Stimulated activated CD8-positive, alpha-beta memory T cell treated with anti-CD3 and anti-CD28 coated beads, Interleukin-7, amount 100 ng/mL, for 1 hour (primary cell): ENCODE results near the gene CHRNA4.
"Not testable (repeated sequence)": the region's sequence is repeated elsewhere in the genome, so short reads cannot be mapped to it uniquely, and the experiment has no call there.

Experiments used
- DNase-seq, 2 donors: peaks; one replicate each; pipeline ENCODE4 v3.0.0-alpha.2; 2020; ENCODE audit warnings: low read depth in 2 of 2

The CHRNA4 gene

GRCh38 chr20:63350196-63350595 lies 11.0 kb downstream of the CHRNA4 start:
- no peak for DNase-seq

DNA sequence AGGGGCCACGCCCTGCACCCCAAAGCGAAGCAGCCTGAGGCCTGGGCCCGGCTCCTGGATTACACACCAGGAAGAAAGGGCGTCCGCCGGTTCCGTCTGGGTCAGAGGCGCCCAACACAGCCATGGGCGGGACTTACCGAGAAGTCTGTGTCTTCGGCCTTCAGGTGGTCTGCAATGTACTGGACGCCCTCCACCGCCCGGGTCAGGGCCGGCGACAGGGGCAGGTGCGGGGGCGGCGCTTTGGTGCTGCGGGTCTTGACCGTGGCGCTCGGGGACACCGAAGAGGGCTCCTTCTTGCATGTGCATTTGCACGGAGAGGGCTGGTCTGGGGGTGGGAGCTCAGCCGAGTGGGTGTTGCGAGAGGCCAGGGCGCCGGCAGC lies 11.6 kb downstream of the CHRNA4 start:
- DNase-seq, result no peak

DNA sequence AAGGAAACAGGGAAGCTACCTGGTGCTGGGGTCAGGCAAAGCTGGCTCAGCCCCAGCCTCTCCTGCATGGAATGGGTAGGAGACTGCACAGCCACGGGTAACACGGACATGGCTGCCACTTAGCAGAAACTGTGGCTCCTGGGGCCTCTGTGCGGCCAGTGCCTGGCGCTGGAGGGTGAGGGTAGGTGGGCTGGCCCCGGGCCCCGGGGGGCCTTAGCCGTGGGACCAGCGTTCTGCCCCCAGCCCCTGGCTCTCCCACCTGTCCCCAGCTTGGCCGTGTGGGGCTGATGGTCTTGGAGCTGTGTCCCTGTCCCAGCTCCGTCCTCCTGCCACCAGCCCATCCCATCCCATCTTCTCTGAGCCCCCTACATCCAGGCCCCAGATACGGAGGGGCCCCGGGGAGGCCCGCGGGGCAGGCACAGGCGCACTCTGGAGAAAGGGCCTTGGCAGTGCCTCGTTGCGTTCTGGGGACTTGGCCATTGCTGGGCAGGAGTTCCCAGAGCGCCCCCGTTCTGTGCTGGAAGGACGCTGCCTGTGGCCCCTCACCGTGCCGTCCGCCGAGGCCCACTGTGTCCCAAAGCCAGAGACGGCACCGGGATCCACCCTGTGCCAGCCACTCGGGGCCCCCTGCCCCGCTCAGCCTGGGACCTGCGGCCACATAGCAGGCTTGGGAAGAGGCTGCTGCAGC lies 12.2 kb downstream of the CHRNA4 start:
- DNase-seq, result no peak

DNA sequence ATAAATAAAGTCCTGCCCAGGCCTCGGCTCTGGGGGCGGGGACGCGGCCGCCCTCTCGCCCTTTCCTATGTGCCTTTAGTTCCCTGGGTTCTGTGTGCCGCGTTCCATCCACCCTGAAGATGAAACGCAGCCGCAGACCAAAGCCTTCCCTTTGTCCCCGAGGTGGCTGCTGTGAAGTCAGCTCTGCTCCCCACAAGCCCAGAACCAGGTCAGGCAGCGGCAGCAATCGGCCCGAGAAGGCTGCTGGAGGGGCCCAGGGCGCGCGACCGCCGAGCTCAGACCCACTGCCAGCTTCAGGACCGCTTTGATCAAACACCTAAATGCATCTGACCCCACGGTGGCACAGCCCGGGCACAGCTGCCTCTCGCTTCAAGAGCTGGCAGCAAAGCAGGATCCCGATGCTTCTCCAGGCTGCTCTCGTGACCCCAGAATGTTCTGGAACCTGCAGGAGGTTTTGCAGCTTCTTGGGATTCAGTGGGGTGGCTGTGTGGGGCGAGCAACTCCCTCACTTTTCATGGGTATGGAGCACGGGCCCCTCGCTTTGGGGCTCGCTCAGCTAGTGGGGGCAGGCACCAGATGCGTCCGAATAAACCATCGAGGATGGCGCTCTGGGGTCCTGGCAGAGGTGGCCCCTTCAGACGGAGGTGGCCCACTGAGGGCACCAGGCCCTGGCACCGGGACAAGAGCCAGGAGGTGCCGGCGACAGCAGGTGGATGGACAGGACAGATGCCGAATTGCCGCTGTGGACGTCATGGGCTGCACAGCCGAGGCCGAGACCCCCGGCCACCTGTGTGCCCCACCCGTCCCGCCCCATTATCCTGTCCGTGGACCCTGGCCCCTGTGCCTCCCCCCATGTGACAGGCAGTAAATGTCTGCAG lies 13.0 kb downstream of the CHRNA4 start:
- DNase-seq, result no peak

DNA sequence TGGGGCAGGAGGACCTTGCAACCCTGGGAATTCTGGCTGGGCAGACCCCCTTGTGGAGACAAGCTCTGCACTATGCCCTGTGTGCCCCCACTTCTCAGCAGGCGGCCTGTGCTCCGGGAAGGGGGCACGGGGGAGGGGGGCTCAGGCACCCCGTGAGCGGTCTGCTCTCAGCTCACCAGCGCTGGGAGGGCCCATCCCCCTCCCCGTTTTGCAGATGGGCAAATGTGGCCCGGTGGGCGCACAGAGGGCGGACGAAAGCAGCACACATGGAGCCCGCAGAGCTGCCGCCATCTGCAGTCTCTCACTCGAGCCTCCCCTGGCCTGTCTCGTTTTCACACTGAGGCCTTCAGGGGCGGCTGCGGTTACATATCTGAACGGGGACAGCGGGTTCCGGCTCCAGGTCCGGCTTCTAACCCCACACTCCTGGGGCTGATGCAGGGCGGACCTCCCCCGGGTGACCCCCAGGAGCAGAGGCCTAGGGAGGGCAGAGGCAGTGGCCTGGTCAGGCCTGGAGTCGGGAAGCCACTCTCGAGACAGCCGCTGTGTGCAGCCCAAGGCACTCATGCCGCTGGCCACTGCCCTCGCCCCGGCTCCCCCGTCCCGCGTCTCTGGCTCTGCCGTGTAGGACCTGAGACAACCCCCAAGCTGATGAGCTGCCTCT lies 13.9 kb downstream of the CHRNA4 start:
- DNase-seq, result no peak

DNA sequence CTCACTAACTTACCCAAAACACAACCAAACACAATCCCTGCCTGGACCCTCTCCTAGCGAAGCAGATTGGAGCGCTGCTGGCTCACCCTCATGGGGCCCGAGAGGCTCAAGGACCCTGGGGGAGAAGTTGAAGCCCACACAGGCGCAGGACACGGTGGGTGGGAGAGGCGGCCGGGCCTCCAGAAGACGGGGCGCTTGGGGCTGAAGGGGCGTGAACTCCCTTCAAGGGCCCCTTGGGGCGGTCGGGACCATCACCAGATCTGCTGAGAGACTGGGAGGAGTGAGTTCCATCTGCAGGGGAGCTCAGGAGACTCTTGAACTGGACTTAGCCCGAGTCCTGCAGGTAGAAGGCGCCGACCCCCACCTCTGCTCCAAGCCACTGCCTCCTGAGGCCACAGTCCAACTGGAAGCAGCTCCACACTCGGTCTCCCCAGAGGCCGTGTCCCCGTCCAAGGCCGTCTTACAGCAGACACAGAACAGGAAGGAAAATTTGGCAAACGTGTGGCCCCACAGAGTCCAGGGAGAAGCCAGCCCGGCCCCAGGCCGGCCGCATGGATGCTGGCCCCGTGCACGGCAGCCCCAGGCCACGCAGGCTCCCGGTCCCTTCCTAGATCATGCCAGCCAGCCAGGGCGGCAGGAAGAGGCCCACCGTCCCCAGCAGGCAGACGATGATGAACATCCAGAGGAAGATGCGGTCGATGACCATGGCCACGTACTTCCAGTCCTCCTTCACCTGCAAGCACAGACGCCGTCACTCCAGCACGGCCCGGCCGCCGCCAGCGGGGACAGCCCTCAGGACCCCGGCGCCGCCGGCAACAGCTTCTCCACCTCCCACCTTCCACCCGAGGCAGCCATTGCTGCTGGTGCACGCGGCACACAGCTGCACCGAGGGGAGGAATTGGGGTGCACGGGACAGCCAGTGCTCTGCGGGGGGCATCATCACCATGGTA lies 14.7 kb downstream of the CHRNA4 start:
- DNase-seq, result no peak

DNA sequence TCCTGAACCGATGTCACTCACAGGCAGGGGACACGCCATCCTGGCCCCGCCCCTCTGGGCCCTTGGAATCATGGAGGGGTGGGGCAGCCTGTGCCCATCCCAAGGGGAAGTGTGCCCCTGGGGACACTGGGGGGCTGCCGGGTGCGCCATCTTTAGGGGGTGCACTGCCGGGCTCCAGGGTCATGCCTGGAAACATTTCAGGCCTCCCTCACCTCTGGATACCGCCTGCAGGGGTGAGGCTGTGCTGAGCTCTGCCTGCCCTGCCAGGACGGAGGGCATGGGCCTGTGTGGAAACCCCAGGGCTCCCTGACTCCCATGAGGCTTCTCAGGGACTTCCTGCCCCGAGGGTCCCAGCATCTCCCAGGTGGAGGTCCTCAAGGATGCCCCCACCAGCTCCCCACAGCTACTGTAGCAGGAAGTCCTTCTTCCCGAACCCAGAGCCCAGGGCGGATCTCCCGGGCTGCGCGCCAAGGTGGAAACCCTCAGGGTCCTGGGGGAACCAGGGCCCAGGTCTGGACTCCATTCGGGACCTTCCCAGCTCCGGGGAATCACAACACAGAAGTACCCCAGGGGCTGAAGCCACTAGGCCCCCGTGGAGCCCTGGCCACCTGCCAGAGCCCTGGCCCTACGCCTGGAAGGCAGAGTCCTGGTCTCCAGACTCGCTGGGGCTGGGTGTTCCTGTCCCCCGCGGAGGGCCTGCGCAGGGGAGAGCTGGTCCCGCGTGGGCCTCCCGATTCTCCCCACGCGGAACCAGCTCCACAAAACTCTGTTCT lies 15.6 kb downstream of the CHRNA4 start:
- no peak for DNase-seq

DNA sequence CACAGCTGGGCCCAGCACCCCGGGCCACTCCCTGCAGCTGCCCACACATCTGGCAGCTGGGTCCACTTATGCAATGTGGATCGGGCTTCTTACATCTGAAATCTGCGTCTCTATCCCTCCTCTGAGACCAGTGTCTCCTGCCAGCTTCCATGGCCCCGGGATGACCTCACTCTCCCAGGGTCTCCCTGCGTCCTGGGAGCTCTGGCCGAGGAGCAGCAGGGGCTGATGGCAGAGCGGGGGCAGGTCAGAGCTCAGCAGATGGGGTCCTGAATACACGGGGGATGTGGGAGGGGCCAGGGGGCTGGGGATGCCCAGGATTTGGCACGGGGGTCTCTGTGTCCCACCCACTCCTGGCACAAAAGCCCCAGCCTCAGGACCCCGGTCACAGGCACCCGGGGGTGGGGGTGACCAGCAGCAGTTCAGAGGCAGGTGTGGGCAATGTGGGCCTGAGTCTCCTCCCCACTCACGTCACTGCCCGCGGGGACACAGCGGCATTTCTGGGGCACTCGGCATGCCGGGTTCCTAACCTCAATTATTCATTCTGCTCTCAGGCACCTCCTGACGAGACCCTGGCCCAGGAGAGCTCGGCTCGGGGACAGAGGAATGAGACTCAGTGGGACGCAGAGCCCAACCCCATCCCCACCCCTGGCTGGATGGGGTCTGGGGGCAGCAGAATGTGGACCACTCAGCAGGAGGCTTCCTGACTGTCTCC lies 16.4 kb downstream of the CHRNA4 start:
- DNase-seq, result no peak

- DNase-seq, result no peak
Observed at GRCh38 chr20:63343460-63344445, 17.4 kb downstream of the CHRNA4 start.

DNA sequence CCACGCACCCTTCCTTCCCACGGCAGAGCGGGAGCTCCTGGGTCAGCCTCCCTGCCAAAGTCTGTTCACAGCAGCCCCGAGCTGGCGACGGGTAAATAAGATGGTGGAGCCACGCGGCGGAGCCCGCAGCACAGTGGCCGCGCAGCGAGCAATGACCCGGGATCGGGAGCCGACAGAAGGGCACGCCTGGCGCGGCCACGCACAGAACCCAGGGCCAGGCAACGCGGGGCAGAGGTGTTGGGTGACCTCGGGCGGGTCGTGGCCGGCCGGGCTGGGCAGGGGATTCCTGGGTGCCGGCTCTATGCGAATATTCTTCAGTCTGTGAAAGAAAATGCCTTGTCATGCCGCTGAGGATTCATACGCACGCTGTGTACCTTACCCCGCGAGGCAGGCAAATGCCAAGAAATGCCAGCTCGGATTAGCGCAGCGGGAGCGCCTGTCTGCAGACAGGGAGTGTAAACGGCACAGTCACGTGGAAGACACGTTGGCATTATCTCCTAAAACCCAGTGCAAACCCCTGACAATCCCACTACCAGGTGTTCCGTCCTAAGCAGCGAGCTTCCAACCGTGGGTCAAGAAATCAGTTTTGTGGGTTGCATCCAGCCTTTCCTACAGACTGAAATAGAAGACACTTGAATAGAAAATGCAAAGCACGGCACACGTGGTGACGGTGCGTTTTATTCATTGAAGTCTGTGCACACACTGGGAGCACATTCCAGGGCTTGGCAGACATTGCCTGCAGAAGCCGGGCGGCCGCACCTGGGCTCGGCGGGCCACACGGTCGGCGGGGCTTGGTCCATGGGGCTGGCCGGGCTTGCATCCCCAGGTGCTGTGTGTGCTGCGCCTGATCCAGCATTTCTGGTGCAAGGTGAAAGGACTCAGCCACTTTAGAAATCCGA lies 18.3 kb downstream of the CHRNA4 start:
- no peak for DNase-seq

- not testable (repeated sequence) for DNase-seq
Observed at GRCh38 chr20:63340158-63340688, 20.9 kb downstream of the CHRNA4 start.

DNA sequence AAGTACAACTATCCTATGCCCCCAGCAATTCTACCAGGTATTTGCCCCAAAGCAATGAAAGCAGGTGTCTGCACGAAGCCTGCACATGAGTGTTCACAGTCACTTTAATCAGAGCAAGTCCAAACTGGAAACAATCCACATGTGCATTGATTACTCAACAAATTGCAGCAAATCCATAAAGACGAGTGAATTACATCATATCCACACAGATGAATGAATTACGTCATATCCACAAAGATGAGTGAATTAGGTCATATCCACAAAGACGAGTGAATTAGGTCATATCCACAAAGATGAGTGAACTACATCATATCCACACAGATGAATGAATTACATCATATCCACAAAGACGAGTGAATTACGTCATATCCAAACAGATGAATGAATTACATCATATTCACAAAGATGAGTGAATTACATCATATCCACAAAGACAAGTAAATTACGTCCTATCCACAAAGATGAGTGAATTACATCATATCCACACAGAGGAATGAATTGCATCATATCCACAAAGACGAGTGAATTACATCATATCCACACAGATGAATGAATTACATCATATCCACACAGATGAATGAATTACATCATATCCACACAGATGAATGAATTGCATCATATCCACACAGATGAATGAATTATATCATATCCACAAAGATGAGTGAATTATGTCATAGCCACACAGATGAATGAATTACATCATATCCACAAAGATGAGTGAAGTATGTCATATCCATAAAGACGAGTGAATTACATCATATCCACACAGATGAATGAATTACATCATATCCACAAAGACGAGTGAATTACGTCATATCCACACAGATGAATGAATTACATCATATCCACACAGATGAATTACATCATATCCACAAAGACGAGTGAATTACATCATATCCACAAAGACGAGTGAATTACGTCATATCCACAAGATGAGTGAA lies 21.7 kb downstream of the CHRNA4 start:
- DNase-seq, result not testable (repeated sequence)

DNA sequence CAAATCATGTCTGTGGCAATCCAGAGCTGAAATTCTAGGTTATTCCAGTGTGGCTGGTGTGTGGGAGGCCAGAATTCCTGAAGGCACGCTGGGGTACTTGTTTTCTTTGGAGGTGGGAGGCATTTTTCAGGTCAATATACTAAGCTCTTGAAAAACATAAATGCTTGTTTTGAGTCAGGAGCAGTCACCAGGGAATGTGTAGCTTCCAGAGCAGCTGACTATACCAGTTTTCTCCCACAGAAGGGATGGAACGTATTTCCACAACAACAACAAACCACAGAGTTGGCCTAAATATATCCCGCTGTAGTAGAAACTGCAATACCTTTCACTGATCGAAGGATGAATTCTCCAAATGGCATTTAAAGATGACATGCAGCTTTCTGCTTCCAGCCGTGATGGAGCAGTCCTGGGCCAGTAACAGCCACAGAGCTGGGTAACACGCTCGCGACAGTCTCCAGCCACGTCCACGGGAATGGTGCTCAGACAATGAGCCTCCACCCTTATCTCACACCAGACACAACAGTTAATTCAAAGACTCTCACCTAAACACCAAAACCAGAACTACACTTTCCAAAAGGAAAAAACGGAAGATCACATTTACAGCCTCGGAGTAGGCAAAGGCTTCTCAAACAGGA lies 23.2 kb downstream of the CHRNA4 start:
- DNase-seq, result no peak

- DNase-seq, result no peak
Observed at GRCh38 chr20:63336232-63336752, 24.9 kb downstream of the CHRNA4 start.

DNA sequence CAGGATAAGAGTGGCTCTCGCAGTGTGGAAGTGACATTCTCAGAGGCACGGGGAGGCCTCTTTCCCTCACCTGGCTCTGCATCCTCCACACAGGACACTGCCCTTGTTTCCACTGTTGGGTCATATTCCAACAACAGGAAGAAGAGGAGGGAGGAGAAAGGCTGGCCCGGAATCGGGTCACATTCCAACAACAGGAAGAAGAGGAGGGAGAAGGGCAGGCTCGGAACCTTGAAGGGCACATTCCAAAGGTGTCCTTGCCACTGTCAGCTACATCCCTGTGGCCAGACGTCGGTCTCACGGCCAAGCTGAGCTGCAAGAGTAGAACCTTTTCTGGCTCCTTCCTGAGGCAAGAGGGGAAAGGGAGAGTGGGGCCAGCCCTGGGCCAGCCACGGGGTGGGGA lies 25.4 kb downstream of the CHRNA4 start:
- DNase-seq, result no peak

GRCh38 chr20:63335060-63335459 lies 26.1 kb downstream of the CHRNA4 start:
- not testable (repeated sequence) for DNase-seq
